GM18519 (cell line): ENCODE data around the gene NEU3.

Source experiments
- ATAC-seq: cut with Tn5 transposase; IDR thresholded peaks from one replicate; pipeline ENCODE4 v1.9.1; 2021; ENCODE audit warnings: mild to moderate bottlenecking, moderate library complexity; ENCODE audit not compliant: unreplicated experiment, low FRiP score

NEU3 gene

GRCh38 chr11:75052457-75052856 is 63.7 kb downstream of the NEU3 start:
- no peak for ATAC-seq

GRCh38 chr11:75055511-75055910 is 66.8 kb downstream of the NEU3 start:
- ATAC-seq = no peak

GRCh38 chr11:75056814-75057213 is 68.1 kb downstream of the NEU3 start:
- ATAC-seq = no peak

GRCh38 chr11:75059299-75059698 is 70.6 kb downstream of the NEU3 start:
- no peak for ATAC-seq

- ATAC-seq = no peak
Measured at GRCh38 chr11:75063741-75064314, 75.1 kb downstream of the NEU3 start.

GRCh38 chr11:75066061-75066460 is 77.3 kb downstream of the NEU3 start:
- ATAC-seq = no peak
